AG10803 (cell line): ENCODE data around the gene OR5D16.

ENCODE experiments used
- DNase-seq: peaks from one replicate; pipeline ENCODE4 v3.0.0; 2010; ENCODE audit warnings: low read depth
- H3K4me3 ChIP-seq: 2 replicates; pipeline ENCODE4 v1.5.1; 2011; ENCODE audit warnings: mild to moderate bottlenecking, low read length, control low read depth
- CTCF ChIP-seq: conservative IDR thresholded peaks from 2 replicates; pipeline ENCODE4 v1.5.1; 2011; ENCODE audit warnings: mild to moderate bottlenecking, low read length, control low read depth, inconsistent platforms

Gene OR5D16

DNA sequence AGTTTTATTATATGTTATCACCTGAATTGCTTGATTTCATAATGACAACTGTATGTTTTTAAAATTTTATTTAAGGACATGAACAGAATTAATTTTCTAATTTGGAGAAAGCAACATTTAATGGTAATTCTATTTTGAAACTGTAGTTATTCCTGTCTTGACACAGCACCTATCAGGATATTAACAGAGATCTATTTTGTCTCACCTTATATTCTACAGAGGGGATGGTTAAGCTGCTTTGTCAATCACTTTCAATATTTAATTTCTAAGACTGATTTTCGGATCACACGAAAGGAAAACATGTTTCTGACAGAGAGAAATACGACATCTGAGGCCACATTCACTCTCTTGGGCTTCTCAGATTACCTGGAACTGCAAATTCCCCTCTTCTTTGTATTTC lies at the start of gene OR5D16:
Gene OR5D16 (plus strand): TSS at position 301 of the 400 bp plus-strand sequence. CDS start 0 bp downstream, at position 301.
- no peak for DNase-seq
- TF ChIP-seq CTCF: no peak
- H3K4me3 ChIP-seq: no peak within 1 kb of the TSS

DNA sequence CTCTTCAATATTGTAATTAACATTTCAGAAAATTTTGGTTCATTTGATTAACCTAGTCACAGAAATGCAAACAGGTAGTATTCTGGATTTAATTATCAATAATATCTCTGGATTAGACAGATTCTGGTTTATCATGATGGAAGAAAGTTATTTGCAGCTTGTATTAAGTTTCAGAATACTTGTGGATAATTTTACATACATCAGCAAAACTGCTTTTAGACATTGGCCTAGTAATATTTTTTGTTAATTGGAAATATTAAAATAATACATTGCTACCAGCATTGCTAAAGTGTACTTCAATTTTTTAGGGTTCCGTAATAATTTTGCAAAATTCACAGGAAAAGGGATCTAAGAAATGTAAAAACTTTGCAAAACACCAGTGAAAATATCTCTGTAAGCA lies 46.9 kb upstream of the OR5D16 start:
- TF ChIP-seq CTCF: no peak
- no peak for DNase-seq
- no peak overlapping the region for H3K4me3 ChIP-seq

- TF ChIP-seq CTCF: no peak
- no peak overlapping the region for H3K4me3 ChIP-seq
- no peak for DNase-seq
Measured at GRCh38 chr11:55793321-55793720, 45.2 kb upstream of the OR5D16 start.

GRCh38 chr11:55795256-55795655 lies 43.3 kb upstream of the OR5D16 start, which contains the start of gene OR5D14:
TSS of gene OR5D14 (plus strand) at chr11:55795556. CDS start at chr11:55795556, 0 bp downstream.
- no peak for DNase-seq
- no peak for TF ChIP-seq CTCF
- H3K4me3 ChIP-seq: no peak within 1 kb of the TSS

- no peak overlapping the region for H3K4me3 ChIP-seq
- no peak for DNase-seq
- no peak for TF ChIP-seq CTCF
Measured at GRCh38 chr11:55806248-55806647, 32.3 kb upstream of the OR5D16 start.

DNA sequence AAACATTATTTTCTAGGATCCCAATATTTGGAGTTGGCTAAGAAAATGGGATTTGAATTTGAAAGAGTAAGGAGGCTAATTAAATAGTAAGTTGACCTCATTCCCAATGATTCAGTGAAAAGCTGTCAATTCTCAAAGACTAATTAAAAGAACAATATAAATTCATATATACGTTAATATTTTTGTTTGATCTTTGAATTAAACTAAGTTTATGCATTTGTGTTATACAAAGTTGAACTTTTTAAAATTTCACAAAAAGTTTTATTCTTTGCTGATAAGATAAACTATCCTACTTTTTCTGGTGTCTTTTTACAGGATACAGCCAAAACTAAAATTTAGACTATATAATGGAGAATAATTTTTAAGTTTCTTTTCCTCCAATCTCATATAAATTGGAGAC lies 27.5 kb upstream of the OR5D16 start, which contains the start of gene OR5L1:
Gene OR5L1 (plus strand): TSS at position 301 of the 400 bp plus-strand sequence. CDS start 100 bp downstream, outside the sequence.
- H3K4me3 ChIP-seq: no peak within 1 kb of the TSS
- no peak for TF ChIP-seq CTCF
- DNase-seq: no peak

DNA sequence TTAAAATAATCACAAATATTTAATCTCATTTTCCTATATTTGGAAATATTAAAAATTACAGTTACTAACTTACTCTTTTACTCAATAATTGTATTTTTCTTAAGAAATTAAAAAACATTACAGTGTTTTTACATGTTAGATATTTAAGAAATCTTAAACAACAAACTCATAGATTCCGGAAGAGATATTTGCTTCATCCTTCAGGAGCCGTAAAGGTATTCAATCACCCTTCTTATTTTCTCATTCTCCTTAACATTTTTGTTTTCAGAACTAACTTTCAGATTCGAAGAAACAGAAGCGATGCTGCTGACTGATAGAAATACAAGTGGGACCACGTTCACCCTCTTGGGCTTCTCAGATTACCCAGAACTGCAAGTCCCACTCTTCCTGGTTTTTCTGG lies 19.2 kb upstream of the OR5D16 start, which contains the start of gene OR5D18:
Gene OR5D18 (plus strand): TSS at position 301 of the 400 bp plus-strand sequence. CDS start 0 bp downstream, at position 301.
- no peak within 1 kb of the TSS for H3K4me3 ChIP-seq
- no peak for TF ChIP-seq CTCF
- DNase-seq: no peak
